Right ventricle myocardium superior (tissue), 1 donor: ENCODE measurements around the gene ARL8B. TPM values are rescaled to one million over a fixed set of nuclear protein-coding genes. Genes with fewer than 3 reads are reported as not detected.

Experiments
- ATAC-seq: fragments of 200-7000 bp; cut with Tn5 transposase; one replicate; pipeline ENCODE4 v1.9.1; 2020; ENCODE audit warnings: mild to moderate bottlenecking; ENCODE audit not compliant: poor library complexity
- DNase-seq: peaks from one replicate; pipeline ENCODE4 v3.0.0-alpha.2; 2020
- intact Hi-C: fragments of 100-400 bp; cut with DNase I; formaldehyde crosslinking; loops from one replicate; pipeline ENCODE4 v1.11.2; 2022
- total RNA-seq: library from RNA; stranded (reverse); fragmentation: NEBNext Ultra II Directional; extraction: Animal tissue kit (Norgen Biotek cat#: 25700); gene quantifications from one replicate; pipeline ENCODE4 v1.2.1, GENCODE V29; 2021
- donor health status: DM: no; HTN: yes; CAD: no; lungs with severe emphysema.

The ARL8B gene
- total RNA-seq, 1 donor from 2014 or later = 62.2 TPM

DNA sequence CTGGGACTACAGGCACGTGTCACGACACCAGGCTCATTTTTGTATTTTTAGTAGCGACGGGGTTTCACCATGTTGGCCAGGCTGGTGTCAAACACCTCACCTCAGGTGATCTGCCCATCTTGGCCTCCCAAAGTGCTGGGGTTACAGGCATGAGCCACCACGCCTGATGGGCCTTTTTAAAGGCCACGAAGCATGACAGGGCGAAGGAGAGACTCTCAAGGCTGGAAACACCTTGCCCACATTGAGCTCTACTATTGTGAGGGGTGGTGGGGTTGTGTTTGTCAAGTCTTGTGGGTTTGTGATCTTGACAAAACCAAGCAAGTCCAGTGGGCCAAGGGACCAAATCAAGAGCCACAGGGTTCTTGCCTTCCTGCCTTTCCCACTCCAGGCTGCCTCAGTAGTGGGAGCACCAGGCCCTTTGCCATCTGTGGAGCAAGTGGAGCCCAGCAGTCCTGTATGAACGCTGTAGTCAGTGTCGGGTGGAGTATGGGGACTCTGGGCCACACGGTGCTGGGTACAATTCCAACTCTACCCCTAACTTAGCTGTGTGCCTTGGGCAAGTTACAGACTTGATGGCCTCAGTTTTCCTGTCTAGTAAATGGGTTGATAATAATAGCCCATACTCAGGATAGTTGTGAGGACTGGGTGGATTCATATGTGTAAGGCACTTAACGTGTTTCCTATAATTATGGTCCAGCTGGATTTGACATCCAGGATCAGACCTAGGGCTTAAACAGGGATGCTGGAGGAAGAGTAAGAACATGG lies 98.8 kb downstream of the ARL8B start:
- DNase-seq (no peak), ATAC-seq (no peak)
- intact Hi-C loops = no loop called here

- no peak for ATAC-seq
- intact Hi-C loops = no loop called here
Observed at GRCh38 chr3:5221701-5222100, 99.6 kb downstream of the ARL8B start.

DNA sequence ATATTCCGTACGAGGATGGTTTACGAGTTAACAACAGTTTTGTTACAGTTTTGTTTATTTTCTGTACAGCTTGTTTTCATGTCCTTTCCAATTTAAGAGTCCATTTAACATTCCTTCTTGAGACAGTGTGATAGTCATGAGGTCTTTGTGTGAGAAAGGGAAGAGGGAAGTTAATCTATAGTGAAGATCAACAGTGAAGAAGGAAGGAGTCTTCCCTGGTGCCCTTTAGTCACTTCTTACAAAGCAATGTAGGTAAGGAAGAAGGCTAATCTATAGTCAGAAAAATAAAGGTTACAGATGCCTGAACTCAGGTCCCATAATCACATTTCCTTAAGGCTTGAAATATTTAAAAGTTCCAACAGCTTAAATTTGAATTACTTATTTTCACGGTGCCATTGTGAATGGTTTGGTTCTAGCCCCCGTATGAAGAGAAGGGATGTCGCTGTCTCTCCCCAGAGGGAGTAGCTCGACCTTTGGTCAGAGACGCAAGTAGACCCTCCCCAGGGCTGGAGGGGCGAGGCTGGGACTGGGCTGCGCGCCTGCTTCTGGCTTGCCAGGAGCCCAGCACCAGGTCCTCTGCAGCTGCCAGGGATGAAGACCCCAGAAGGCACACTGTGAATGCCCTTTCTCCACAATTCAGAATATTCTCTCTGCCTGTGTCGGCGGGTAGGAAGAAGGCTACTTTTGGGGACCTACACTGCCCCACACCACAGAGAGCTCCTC lies 100.4 kb downstream of the ARL8B start:
- intact Hi-C loops = no loop called here
- ATAC-seq (no peak), DNase-seq (no peak)

More at GRCh38 chr3:5221701-5222100, 99.6 kb downstream of the ARL8B start:
- DNase-seq = no peak

DNA sequence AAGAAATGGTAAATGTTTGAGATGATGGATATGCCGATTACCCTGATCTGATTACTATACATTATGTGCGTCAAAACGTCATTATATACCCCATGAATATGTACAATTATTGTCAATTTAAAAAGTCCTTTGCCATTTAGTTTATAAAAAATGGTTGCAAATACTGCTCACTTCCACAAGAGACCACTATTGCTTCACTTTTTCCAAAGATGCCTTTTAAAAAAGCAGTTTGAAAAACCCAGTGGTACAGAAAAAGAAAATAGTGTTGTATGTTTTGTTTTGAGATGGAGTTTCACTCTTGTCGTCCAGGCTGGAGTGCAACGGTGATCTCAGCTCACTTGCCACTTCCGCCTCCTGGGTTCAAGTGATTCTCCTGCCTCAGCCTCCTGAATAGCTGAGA lies 104.7 kb downstream of the ARL8B start:
- intact Hi-C loops = no loop called here
- ATAC-seq = no peak
- no peak for DNase-seq

DNA sequence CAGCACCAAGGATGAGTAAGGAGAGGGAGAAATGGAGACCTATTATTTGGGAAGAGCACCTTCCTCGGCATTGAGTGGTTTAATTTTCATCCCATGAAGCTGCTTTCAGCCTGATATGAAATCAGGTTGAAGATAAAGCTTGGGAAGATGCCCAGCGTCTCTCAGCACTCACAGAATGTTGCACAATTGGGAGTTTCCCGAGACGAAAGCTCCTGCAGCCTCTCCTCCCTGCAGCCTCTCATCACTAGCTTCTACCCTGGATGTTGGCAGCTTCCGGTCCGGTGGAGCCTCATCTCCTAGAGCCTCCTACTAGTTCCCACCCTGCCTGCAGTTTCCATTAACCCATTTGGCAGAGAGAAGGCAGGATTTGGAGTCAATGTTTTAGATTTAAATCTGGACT lies 105.7 kb downstream of the ARL8B start:
- ATAC-seq (no peak), DNase-seq (no peak)
- intact Hi-C loops = no loop called here

GRCh38 chr3:5229414-5229813 lies 107.3 kb downstream of the ARL8B start:
- DNase-seq (no peak), ATAC-seq (no peak)
- intact Hi-C loops = no loop called here

Other genes with a start within 250 kb of the ARL8B start
- 22.8 TPM for gene BHLHE40, start 142.9 kb upstream of the ARL8B start, total RNA-seq
- 7.4 TPM for gene EDEM1, start 65.4 kb downstream of the ARL8B start, total RNA-seq